Lower leg skin (tissue), 3 donors: ENCODE data around the gene KANK4.

Source experiments
- CTCF ChIP-seq, 3 donors: fragments of 450-650 bp; IDR thresholded peaks; one replicate each; pipeline ENCODE4 v1.5.1; 2016; ENCODE audit warnings: antibody characterized with exemption in 3 of 3, mild to moderate bottlenecking in 3 of 3, moderate library complexity in 2 of 3
- POLR2A ChIP-seq, 2 donors: fragments of 450-650 bp; IDR thresholded peaks; one replicate each; pipeline ENCODE4 v1.6.1; 2016 to 2017; ENCODE audit warnings: antibody characterized with exemption in 2 of 2, mild to moderate bottlenecking in 1 of 2, moderate library complexity in 1 of 2

- no peak for TF ChIP-seq POLR2A (IDR thresholded peaks at IDR 0.05)
- no peak for TF ChIP-seq CTCF (IDR thresholded peaks at IDR 0.05)
Measured at GRCh38 chr1:62341615-62342014, 22.4 kb upstream of the KANK4 start.
